Neural crest cell (in vitro differentiated cells): ENCODE data around the gene EP400. TPM values are rescaled to one million over a fixed set of nuclear protein-coding genes. Genes with fewer than 3 reads are reported as not detected.
A peak's percentile ranks its signal among the peaks of the same experiment; 100 is the strongest.
"Not testable (repeated sequence)": the region's sequence is repeated elsewhere in the genome, so short reads cannot be mapped to it uniquely, and the experiment has no call there.

Source experiments
- DNase-seq: peaks from one replicate; pipeline ENCODE4 v3.0.0; 2021; ENCODE audit warnings: low read depth, mixed read lengths, low spot score
- H3K27ac Mint-ChIP-seq: one replicate; pipeline ENCODE4 v1.8.0; 2021; ENCODE audit warnings: mild to moderate bottlenecking, mixed read lengths; ENCODE audit not compliant: unreplicated experiment
- H3K27me3 Mint-ChIP-seq: 2 replicates; pipeline ENCODE4 v1.8.0; 2021; ENCODE audit warnings: low read depth, mild to moderate bottlenecking, mixed read lengths
- H3K36me3 Mint-ChIP-seq: 2 replicates; pipeline ENCODE4 v1.8.0; 2021; ENCODE audit warnings: low read depth, mild to moderate bottlenecking, mixed read lengths
- H3K4me1 Mint-ChIP-seq: 2 replicates; pipeline ENCODE4 v1.8.0; 2021; ENCODE audit warnings: mixed read lengths
- H3K4me3 Mint-ChIP-seq: one replicate; pipeline ENCODE4 v1.8.0; 2021; ENCODE audit warnings: mild to moderate bottlenecking, mixed read lengths
- H3K9me3 Mint-ChIP-seq: 2 replicates; pipeline ENCODE4 v1.8.0; 2021; ENCODE audit warnings: mixed read lengths
- total RNA-seq: library from RNA; stranded (reverse); gene quantifications from 2 replicates; pipeline ENCODE4 v1.2.1, GENCODE V29; 2021
- TF ChIP-seq, protein P1 (sequence below): fragments of 200-600 bp; sonication (generic); conservative IDR thresholded peaks from 2 replicates; pipeline ENCODE4 v1.5.0; 2021; ENCODE audit warnings: antibody characterized with exemption, mild to moderate bottlenecking

The EP400 gene
- total RNA-seq, 1 donor from 2014 or later, result 73.4 TPM

DNA sequence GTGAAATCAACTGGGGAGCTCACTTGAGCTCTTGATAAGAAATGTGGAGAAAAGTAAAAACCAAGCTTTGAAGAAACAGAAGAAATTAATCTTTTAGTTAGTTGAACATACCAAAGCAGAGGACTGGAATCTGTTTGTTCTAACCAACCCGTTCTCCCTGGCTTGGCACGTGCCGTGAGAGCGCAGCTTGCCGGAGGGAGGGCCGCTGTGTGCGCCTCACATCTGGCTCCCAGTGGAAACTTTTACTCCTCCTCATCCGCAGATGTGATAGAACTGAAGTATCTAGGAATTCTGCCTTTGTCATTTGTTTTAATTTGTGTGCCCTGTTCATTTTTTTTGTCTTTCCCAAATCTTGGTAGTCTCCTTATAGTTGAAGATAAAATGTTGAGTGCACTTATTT, 129.5 kb downstream of the EP400 start:
- H3K9me3 Mint-ChIP-seq, result no peaks in the 10 kb centered on the region
- peaks cover 9% of the 10 kb centered on the region for H3K4me1 Mint-ChIP-seq
- H3K27ac Mint-ChIP-seq, result no peak overlapping the region
- peaks cover 5% of the 10 kb centered on the region for H3K36me3 Mint-ChIP-seq
- peaks cover 3% of the 10 kb centered on the region for H3K27me3 Mint-ChIP-seq
- no peak for DNase-seq
- no peak overlapping the region for H3K4me3 Mint-ChIP-seq
- TF ChIP-seq, protein P1, sequence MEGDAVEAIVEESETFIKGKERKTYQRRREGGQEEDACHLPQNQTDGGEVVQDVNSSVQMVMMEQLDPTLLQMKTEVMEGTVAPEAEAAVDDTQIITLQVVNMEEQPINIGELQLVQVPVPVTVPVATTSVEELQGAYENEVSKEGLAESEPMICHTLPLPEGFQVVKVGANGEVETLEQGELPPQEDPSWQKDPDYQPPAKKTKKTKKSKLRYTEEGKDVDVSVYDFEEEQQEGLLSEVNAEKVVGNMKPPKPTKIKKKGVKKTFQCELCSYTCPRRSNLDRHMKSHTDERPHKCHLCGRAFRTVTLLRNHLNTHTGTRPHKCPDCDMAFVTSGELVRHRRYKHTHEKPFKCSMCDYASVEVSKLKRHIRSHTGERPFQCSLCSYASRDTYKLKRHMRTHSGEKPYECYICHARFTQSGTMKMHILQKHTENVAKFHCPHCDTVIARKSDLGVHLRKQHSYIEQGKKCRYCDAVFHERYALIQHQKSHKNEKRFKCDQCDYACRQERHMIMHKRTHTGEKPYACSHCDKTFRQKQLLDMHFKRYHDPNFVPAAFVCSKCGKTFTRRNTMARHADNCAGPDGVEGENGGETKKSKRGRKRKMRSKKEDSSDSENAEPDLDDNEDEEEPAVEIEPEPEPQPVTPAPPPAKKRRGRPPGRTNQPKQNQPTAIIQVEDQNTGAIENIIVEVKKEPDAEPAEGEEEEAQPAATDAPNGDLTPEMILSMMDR, result no peak

GRCh38 chr12:132079695-132080094, 130.0 kb downstream of the EP400 start:
- TF ChIP-seq, protein P1, result no peak
- no peak for DNase-seq
- Mint-ChIP-seq H3K27me3 (peaks cover 3% of the 10 kb centered on the region), H3K9me3 (no peaks in the 10 kb centered on the region), H3K4me1 (peaks cover 6% of the 10 kb centered on the region), H3K4me3 (no peak overlapping the region), H3K36me3 (peaks cover 3% of the 10 kb centered on the region), H3K27ac (no peak overlapping the region)

- not testable (repeated sequence) for DNase-seq, H3K9me3 Mint-ChIP-seq, H3K36me3 Mint-ChIP-seq, H3K4me3 Mint-ChIP-seq, H3K27me3 Mint-ChIP-seq, H3K27ac Mint-ChIP-seq
- peaks cover 14% of the 10 kb centered on the region for H3K4me1 Mint-ChIP-seq
These were observed 130.8 kb downstream of the EP400 start for GRCh38 chr12:132080515-132080914.

- Mint-ChIP-seq H3K27me3 (peaks cover 5% of the 10 kb centered on the region), H3K9me3 (no peaks in the 10 kb centered on the region), H3K36me3 (no peaks in the 10 kb centered on the region), H3K4me1 (peaks cover 19% of the 10 kb centered on the region), H3K27ac (no peak overlapping the region), H3K4me3 (peak overlapping the region; percentile 65)
- TF ChIP-seq, protein P1, result no peak
- no peak for DNase-seq
These were observed 131.7 kb downstream of the EP400 start for GRCh38 chr12:132081423-132081822.

GRCh38 chr12:132083614-132083940, 133.8 kb downstream of the EP400 start:
- peak overlapping the region; percentile 82 for H3K4me3 Mint-ChIP-seq
- peak overlapping the region; percentile 82 for H3K27ac Mint-ChIP-seq
- TF ChIP-seq, protein P1, result no peak
- no peak for DNase-seq
- no peaks in the 10 kb centered on the region for H3K36me3 Mint-ChIP-seq
- peaks cover 27% of the 10 kb centered on the region for H3K4me1 Mint-ChIP-seq
- H3K9me3 Mint-ChIP-seq, result no peaks in the 10 kb centered on the region
- H3K27me3 Mint-ChIP-seq, result peaks cover 5% of the 10 kb centered on the region

- Mint-ChIP-seq H3K36me3 (no peaks in the 10 kb centered on the region), H3K4me1 (peaks cover 27% of the 10 kb centered on the region), H3K27me3 (peaks cover 5% of the 10 kb centered on the region), H3K4me3 (peak overlapping the region; percentile 82), H3K9me3 (no peaks in the 10 kb centered on the region), H3K27ac (peak overlapping the region; percentile 82)
- TF ChIP-seq, protein P1, result no peak
- DNase-seq, result peak; percentile 83
These were observed 134.3 kb downstream of the EP400 start for GRCh38 chr12:132083941-132084620.
